ENCODE results near the gene LETM1. TPM values are rescaled to one million over a fixed set of nuclear protein-coding genes. Genes with fewer than 3 reads are reported as not detected.

The LETM1 gene
- total RNA-seq, 1 donor from 2014 or later, result 64.3 TPM

DNA sequence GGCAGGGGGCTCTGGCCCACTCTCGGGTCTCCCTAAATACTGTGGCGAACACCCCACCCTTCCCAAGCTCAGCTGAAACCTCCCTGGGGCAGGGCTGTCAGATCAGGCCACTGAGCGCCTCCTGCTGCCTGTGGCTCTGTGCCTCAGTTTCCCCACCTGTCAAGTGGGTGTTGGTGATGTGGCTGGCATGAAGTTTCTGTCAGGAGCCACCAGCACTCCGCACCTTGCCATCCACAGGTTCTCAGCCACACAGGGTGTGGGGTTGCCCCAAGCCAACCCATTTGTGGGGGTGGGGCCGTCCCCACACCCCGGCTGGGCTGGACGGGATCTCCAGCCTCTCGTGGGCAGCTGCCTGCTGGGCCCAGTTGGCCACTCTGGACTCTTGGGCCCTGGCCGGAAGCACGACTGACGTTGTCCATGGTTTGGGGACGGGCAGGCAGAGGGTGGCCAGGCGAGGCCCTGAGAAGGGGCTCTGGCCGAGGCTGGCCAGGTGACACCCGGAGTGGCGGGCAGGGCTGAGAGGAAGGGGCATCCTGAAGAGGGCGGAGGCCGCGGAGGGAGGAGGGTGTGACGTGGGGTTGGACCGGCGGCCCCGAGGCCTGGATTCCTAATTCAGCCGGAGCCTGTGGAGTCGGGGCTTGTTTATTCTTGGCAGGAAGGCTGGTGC is 68.4 kb downstream of the LETM1 start:
- no peak for DNase-seq (ENCODE audit: extremely low spot score, unreplicated experiment)
- no peak for TF ChIP-seq CTCF (conservative IDR thresholded peaks at IDR 0.05)
- no peak overlapping the region for H3K27ac Mint-ChIP-seq
- H3K4me1 Mint-ChIP-seq (ENCODE audit: unreplicated experiment), result peaks cover 4% of the 10 kb centered on the region
- H3K9me3 Mint-ChIP-seq, result no peaks in the 10 kb centered on the region
- H3K27me3 Mint-ChIP-seq, result peaks cover 9% of the 10 kb centered on the region
- no peaks in the 10 kb centered on the region for H3K36me3 Mint-ChIP-seq
- H3K4me3 Mint-ChIP-seq, result no peak overlapping the region

GRCh38 chr4:1786544-1787362 is 69.2 kb downstream of the LETM1 start:
- no peak for TF ChIP-seq CTCF (conservative IDR thresholded peaks at IDR 0.05)
- DNase-seq (ENCODE audit: extremely low spot score, unreplicated experiment), result no peak
- no peak overlapping the region for H3K27ac Mint-ChIP-seq
- H3K9me3 Mint-ChIP-seq, result no peaks in the 10 kb centered on the region
- H3K27me3 Mint-ChIP-seq, result peaks cover 9% of the 10 kb centered on the region
- H3K4me3 Mint-ChIP-seq, result no peak overlapping the region
- H3K36me3 Mint-ChIP-seq, result no peaks in the 10 kb centered on the region
- H3K4me1 Mint-ChIP-seq (ENCODE audit: unreplicated experiment), result peaks cover 4% of the 10 kb centered on the region

- H3K27ac Mint-ChIP-seq, result no peak overlapping the region
- H3K4me3 Mint-ChIP-seq, result no peak overlapping the region
- H3K27me3 Mint-ChIP-seq, result peaks cover 6% of the 10 kb centered on the region
- no peaks in the 10 kb centered on the region for H3K9me3 Mint-ChIP-seq
- no peak for DNase-seq (ENCODE audit: extremely low spot score, unreplicated experiment)
- peaks cover 4% of the 10 kb centered on the region for H3K4me1 Mint-ChIP-seq (ENCODE audit: unreplicated experiment)
- H3K36me3 Mint-ChIP-seq, result no peaks in the 10 kb centered on the region
- no peak for TF ChIP-seq CTCF (conservative IDR thresholded peaks at IDR 0.05)
These were observed 70.4 kb downstream of the LETM1 start for GRCh38 chr4:1785592-1785991.

- Mint-ChIP-seq H3K4me3 (no peak overlapping the region), H3K36me3 (no peaks in the 10 kb centered on the region), H3K27me3 (no peaks in the 10 kb centered on the region), H3K9me3 (no peaks in the 10 kb centered on the region), H3K4me1 (ENCODE audit: unreplicated experiment) (peaks cover 4% of the 10 kb centered on the region), H3K27ac (no peak overlapping the region)
- no peak for DNase-seq (ENCODE audit: extremely low spot score, unreplicated experiment)
- TF ChIP-seq CTCF (conservative IDR thresholded peaks at IDR 0.05), result no peak
These were observed 71.0 kb downstream of the LETM1 start for GRCh38 chr4:1784789-1785591.

DNA sequence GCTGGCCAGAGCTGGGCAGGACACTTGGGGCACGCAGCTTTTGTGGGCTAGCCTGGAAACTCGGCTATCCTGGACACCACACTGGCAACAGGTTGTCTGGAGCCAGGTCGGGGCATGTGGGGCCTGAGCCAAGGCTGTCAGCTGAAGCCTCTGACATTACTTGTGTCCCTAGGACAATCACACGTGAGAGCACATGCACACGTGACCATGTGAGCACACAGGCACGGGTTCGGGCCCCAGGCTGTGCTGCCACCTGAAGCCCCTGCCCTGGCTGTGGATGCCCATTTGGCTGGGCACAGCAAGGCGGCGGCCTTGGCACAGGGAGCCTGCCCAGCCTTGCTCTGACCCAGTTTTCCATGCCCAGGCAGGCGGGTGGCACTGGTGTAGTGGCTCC is 71.6 kb downstream of the LETM1 start:
- Mint-ChIP-seq H3K27me3 (no peaks in the 10 kb centered on the region), H3K36me3 (no peaks in the 10 kb centered on the region), H3K27ac (no peak overlapping the region), H3K4me1 (ENCODE audit: unreplicated experiment) (peaks cover 4% of the 10 kb centered on the region), H3K4me3 (no peak overlapping the region), H3K9me3 (no peaks in the 10 kb centered on the region)
- TF ChIP-seq CTCF (conservative IDR thresholded peaks at IDR 0.05), result no peak
- DNase-seq (ENCODE audit: extremely low spot score, unreplicated experiment), result no peak
